ENCODE measurements around the gene DDN. TPM values are rescaled to one million over a fixed set of nuclear protein-coding genes. Genes with fewer than 3 reads are reported as not detected.

Gene DDN
- total RNA-seq, 4 donors from 2014 or later, result not detected

- H3K4me1 ChIP-seq, result peaks cover 4 to 27% (median 13%) of the 10 kb centered on the region in 3 donors
- H3K27me3 ChIP-seq, result no peaks in the 10 kb centered on the region
- H3K36me3 ChIP-seq, result peaks cover 0 to 37% of the 10 kb centered on the region in 2 donors
- no peaks in the 10 kb centered on the region for H3K9me3 ChIP-seq
- ATAC-seq, result no peak
- H3K4me3 ChIP-seq, result no peak overlapping the region
- TF ChIP-seq, protein P1, sequence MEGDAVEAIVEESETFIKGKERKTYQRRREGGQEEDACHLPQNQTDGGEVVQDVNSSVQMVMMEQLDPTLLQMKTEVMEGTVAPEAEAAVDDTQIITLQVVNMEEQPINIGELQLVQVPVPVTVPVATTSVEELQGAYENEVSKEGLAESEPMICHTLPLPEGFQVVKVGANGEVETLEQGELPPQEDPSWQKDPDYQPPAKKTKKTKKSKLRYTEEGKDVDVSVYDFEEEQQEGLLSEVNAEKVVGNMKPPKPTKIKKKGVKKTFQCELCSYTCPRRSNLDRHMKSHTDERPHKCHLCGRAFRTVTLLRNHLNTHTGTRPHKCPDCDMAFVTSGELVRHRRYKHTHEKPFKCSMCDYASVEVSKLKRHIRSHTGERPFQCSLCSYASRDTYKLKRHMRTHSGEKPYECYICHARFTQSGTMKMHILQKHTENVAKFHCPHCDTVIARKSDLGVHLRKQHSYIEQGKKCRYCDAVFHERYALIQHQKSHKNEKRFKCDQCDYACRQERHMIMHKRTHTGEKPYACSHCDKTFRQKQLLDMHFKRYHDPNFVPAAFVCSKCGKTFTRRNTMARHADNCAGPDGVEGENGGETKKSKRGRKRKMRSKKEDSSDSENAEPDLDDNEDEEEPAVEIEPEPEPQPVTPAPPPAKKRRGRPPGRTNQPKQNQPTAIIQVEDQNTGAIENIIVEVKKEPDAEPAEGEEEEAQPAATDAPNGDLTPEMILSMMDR (IDR thresholded peaks at IDR 0.05), result no peak
- TF ChIP-seq EP300 (IDR thresholded peaks at IDR 0.05) (no peak), POLR2AphosphoS5 (IDR thresholded peaks at IDR 0.05) (no peak), POLR2A (IDR thresholded peaks at IDR 0.05) (no peak)
- H3K27ac ChIP-seq, result no peak overlapping the region
- 60 to 63% methylated on average over 1 of the region's 1 CpG for WGBS, 2 donors (ENCODE audit: low coverage in 1 of 2)
These were observed 15.4 kb upstream of the DDN start for GRCh38 chr12:49014547-49014946.

DNA sequence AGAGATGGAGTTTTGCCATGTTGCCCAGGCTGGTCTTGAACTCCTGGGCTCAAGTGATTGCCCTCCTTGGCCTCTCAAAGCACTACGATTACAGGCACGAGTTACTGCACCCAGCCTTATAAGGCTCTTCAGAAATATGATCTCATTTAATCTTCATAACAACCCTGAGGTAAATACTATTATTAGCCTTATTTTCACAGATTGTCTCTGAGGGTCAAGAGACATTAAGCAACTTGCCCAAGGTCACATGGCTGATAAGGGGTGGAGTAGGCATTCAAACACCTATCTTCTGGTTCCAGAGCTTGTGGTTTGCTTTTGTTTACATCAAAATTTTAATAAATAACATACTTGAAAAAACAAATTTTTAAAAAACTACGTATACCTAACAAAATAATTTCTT is 14.3 kb upstream of the DDN start:
- Histone ChIP-seq H3K4me3 (no peak overlapping the region), H3K4me1 (peaks cover 4 to 22% (median 9%) of the 10 kb centered on the region in 3 donors), H3K27ac (no peak overlapping the region), H3K27me3 (no peaks in the 10 kb centered on the region), H3K9me3 (no peaks in the 10 kb centered on the region), H3K36me3 (peaks cover 0 to 48% of the 10 kb centered on the region in 2 donors)
- no peak for ATAC-seq
- no peak for TF ChIP-seq EP300 (IDR thresholded peaks at IDR 0.05)
- TF ChIP-seq, protein P1 (IDR thresholded peaks at IDR 0.05), result no peak
- TF ChIP-seq POLR2A (IDR thresholded peaks at IDR 0.05), result no peak
- TF ChIP-seq POLR2AphosphoS5 (IDR thresholded peaks at IDR 0.05), result no peak
- WGBS, 2 donors (ENCODE audit: low coverage in 1 of 2), result 65 to 69% methylated on average over 2 to 3 of the region's 3 CpGs

- H3K9me3 ChIP-seq, result no peaks in the 10 kb centered on the region
- no peak overlapping the region for H3K27ac ChIP-seq
- no peaks in the 10 kb centered on the region for H3K27me3 ChIP-seq
- no peak overlapping the region for H3K4me3 ChIP-seq
- peaks cover 3 to 19% (median 7%) of the 10 kb centered on the region in 3 donors for H3K4me1 ChIP-seq
- H3K36me3 ChIP-seq, result peaks cover 0 to 55% of the 10 kb centered on the region in 2 donors
- ATAC-seq, result no peak
- TF ChIP-seq POLR2AphosphoS5 (IDR thresholded peaks at IDR 0.05) (no peak), POLR2A (IDR thresholded peaks at IDR 0.05) (no peak), EP300 (IDR thresholded peaks at IDR 0.05) (no peak)
- TF ChIP-seq, protein P1 (IDR thresholded peaks at IDR 0.05), result no peak
These were observed 13.6 kb upstream of the DDN start for GRCh38 chr12:49012739-49013138.

DNA sequence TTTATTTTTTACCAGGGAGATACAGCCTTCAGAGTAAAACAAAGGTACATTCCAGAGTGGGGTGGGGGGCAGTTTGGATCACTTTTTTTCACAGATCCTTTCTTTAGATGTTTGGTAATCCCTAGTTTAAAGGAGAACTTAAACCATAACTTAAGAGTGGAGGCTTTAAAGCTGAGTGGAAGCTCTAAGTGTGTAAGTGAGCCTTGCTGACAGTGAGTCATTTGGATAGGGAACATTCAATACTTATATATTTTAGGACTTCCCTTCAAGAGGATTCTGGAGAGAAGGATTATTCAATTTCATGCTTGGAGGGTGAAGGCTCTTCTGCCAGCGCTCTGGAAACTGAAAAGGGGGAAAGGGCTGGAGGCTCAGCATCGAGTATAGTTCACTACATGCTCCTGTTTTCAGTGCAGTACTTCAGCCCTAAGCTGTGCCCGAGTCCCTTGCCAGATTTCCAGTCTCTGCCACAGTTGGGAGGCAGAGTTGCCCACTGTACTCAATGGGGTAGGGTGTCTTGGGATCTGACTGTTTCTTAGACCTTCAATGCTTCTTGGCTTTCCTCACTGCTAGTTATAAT is 11.0 kb upstream of the DDN start:
- H3K9me3 ChIP-seq, result no peaks in the 10 kb centered on the region
- peaks cover 15% of the 10 kb centered on the region for H3K27me3 ChIP-seq
- no peak overlapping the region for H3K27ac ChIP-seq
- no peak for TF ChIP-seq POLR2AphosphoS5 (IDR thresholded peaks at IDR 0.05)
- TF ChIP-seq, protein P1 (IDR thresholded peaks at IDR 0.05), result no peak
- TF ChIP-seq EP300 (IDR thresholded peaks at IDR 0.05), result no peak
- no peak for TF ChIP-seq POLR2A (IDR thresholded peaks at IDR 0.05)
- H3K36me3 ChIP-seq, result peaks cover 0 to 80% of the 10 kb centered on the region in 2 donors
- H3K4me3 ChIP-seq, result no peak overlapping the region
- 89 to 100% methylated on average over 1 to 3 of the region's 3 CpGs for WGBS, 2 donors (ENCODE audit: low coverage in 1 of 2)
- ATAC-seq, result no peak
- no peaks in the 10 kb centered on the region for H3K4me1 ChIP-seq

DNA sequence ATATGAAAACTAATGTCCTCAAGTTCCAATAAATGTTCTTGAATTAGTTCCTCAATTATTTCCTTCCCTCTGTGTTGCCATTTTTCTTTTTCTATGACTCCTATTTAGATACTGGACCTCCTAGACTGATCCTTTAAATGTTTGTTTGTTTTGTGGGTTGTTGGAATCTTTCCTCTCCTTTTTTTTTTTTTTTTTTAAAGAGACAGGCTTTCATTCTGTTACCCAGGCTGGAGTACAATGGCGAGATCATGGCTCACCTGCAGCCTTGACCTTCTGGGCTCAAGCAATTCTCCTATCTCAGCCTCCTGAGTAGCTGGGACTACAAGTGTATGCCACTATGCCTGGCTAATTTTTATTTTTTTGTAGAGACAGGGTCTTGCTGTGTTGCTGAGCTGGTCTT is 9.8 kb upstream of the DDN start:
- TF ChIP-seq EP300 (IDR thresholded peaks at IDR 0.05), result no peak
- TF ChIP-seq POLR2A (IDR thresholded peaks at IDR 0.05), result no peak
- TF ChIP-seq, protein P1 (IDR thresholded peaks at IDR 0.05), result no peak
- TF ChIP-seq POLR2AphosphoS5 (IDR thresholded peaks at IDR 0.05), result no peak
- Histone ChIP-seq H3K27me3 (peaks cover 27% of the 10 kb centered on the region), H3K4me3 (no peak overlapping the region), H3K9me3 (no peaks in the 10 kb centered on the region), H3K27ac (no peak overlapping the region), H3K4me1 (no peaks in the 10 kb centered on the region), H3K36me3 (peaks cover 0 to 92% of the 10 kb centered on the region in 2 donors)
- ATAC-seq, result no peak
- WGBS, 2 donors (ENCODE audit: low coverage in 1 of 2), result 80% methylated on average over 1 of the region's 1 CpG; no CpG with 5 or more reads in 1 of the 2 donors
